Iris pigment epithelial cell (primary cell): ENCODE data around the gene KCNJ9.

Source experiments
- DNase-seq: peaks from one replicate; pipeline ENCODE4 v3.0.0-alpha.2; 2011; ENCODE audit warnings: low read depth

Gene KCNJ9

GRCh38 chr1:160087118-160087662, 5.9 kb downstream of the KCNJ9 start:
- no peak for DNase-seq

GRCh38 chr1:160089883-160090282, 8.5 kb downstream of the KCNJ9 start:
- no peak for DNase-seq

DNA sequence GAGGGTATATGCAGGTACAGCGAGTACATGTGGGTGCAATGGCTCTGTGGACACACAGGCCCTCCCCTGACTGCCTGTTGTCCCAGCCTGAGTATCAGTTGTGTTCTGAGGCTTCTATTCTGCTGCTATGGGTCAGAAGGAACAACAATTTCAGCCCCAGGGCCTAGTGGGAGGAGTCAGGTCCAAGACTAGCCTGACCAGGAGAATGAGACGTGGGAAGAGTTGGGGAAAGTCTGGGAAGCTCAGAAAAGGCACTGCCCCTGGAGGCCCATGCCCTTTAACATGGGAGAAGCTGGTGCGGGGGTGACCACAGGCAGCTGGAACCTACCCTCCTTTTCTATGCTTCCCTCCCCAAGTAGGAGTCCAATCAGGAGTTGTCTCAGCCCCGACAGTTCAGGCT, 9.4 kb downstream of the KCNJ9 start:
- no peak for DNase-seq

DNA sequence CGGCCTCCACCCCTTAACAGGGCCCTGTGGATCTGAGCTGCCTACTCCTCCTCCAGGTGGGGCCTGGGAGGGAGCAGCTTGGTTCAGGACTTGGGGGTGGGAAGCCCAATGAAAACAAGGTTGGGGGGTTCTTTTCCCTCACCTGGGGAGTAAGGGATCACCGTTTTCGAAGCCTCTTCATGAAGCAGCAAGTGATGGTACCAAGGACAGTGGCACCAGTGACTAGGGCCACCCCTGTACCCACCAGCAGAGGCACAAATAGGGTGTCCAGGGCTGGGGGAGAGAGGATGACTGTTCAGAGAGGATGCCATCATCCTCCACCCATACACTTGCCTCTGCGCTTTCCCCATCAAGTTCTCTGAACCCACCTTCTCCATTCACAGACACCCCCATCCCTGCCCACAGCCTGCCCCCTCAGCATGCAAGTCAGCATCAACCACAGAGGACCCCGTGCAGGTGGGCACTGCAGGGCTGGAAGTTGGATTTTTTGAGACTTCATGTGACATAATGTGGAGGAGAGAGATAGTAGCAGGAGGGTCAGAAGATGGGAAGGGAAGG, 10.4 kb downstream of the KCNJ9 start:
- DNase-seq: no peak

GRCh38 chr1:160092366-160093068, 11.2 kb downstream of the KCNJ9 start:
- no peak for DNase-seq

GRCh38 chr1:160093069-160093395, 11.7 kb downstream of the KCNJ9 start:
- DNase-seq: no peak

GRCh38 chr1:160093624-160094290, 12.4 kb downstream of the KCNJ9 start:
- DNase-seq: no peak

GRCh38 chr1:160094291-160094625, 12.9 kb downstream of the KCNJ9 start:
- DNase-seq: no peak

GRCh38 chr1:160094806-160095205, 13.5 kb downstream of the KCNJ9 start:
- DNase-seq: no peak

DNA sequence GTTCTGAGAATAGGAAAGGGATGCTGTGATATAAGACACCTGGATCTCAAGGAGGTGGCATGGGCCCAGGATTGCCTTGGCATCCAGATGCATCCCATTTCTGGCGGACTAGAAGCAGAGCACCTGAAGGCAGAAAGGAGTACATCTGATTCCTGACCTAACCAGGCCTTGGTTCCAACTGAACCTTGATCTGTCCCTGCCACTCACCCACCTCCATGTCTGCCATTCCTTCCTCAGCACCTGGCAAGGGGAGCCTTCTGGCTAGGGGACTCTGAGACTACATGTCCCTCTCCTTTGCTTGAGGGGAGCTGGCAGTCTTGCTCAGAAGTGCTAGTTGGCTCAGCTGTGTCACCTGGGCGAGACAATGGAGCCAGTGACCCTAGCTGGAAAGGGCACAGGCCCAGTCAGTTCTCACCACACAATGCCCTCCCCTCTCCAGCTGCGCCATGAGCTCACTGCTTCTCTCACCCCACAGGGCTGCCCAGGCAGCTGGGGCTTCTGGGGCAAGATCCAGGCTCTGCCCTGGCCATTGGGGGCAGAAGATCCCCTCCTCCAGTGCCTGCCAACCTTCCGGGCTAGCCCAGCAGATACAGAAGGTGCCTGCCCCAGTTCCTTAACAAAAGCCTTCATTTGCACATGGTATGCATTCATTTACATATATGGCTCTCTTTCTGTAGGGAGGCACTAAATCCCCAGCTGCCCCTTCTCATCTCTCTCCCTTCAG, 14.2 kb downstream of the KCNJ9 start:
- no peak for DNase-seq

- peak; percentile 54 for DNase-seq
Observed at GRCh38 chr1:160096274-160097116, 15.2 kb downstream of the KCNJ9 start.

DNA sequence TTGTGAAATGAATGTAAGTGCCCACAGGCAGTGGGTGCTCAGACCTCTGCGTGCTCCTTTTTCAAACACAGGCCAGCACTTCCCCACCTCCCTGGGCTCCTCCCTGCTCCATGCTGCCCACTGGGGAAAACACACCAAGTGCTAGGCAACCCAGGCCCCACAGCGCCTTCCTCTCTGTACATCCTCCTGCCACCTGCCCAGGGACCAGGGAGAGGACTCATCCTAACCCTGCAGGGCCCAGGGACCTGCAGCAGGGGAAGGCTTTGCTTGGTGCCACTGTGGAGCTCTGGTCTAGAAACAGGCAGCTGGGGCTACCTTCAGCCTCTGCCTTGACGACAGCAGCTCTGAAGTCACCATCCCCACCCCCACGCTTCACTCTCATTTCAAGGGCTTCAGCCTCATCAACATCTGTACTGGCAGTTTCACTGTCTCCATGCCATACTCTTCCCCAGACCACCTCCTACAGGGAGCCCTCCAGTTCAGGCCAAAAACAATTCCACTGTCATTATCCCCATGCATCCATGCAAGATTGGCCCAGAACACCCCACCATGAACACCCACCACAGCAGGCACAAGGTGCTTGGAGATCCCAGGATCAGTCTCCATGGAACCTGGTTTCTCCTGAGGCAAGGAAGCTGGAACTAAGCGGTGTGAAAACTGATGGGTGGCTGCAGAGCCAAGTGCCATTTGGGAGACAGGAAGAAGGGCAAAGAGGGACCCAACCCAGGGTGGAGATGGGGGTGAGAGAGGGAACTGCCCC, 16.0 kb downstream of the KCNJ9 start:
- DNase-seq: no peak

DNA sequence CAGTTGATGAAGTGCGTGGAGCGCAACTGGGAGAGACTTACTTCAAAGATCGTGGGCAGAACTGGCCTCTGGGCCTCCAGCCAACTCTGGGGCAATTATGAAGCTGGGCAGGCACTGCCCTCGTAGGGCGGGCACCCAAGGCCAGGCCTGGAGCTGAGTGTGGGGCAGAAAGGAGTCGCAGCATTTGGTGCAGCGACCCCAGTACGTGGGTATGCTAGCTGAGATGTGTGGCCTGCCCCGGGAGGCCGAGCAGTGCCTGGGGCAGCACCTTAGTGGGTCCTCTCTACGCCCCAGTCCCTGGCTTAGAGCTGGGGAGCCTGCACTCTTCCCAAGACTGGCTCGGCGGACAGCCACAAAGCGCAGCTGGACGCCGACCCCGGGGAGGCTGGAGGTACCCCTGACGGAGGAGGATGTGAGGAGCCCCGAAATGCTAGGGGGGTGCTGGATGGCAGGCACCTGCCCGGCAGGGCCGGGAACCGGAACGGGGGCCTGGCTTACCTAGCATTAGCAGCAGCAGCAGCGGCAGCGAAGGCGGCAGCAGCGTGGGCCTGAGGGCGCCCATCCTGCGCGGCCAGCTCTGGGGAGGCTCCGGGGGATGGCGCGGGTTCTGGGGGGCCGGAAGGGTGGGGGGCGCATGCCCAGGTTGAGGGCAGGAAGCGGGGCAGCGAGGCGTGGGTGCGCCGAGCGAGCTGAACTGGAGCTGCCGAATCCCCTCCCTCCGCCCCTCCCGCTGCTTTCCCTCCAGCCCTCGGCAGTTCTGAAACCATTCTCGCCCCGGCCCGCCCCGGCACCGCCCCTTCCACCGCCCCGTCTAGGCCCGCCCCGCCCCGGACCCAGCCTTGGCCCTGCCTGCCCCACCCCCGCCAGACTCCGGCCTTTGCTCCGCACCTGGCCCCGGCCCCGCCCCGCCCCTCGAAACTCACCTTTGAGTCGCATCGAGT, 16.8 kb downstream of the KCNJ9 start, which contains the start of gene IGSF8:
IGSF8 (minus strand) TSS at position 709 of the 941 bp plus-strand sequence; CDS start at position 562, 147 bp downstream.
- DNase-seq: peak; percentile 72

DNA sequence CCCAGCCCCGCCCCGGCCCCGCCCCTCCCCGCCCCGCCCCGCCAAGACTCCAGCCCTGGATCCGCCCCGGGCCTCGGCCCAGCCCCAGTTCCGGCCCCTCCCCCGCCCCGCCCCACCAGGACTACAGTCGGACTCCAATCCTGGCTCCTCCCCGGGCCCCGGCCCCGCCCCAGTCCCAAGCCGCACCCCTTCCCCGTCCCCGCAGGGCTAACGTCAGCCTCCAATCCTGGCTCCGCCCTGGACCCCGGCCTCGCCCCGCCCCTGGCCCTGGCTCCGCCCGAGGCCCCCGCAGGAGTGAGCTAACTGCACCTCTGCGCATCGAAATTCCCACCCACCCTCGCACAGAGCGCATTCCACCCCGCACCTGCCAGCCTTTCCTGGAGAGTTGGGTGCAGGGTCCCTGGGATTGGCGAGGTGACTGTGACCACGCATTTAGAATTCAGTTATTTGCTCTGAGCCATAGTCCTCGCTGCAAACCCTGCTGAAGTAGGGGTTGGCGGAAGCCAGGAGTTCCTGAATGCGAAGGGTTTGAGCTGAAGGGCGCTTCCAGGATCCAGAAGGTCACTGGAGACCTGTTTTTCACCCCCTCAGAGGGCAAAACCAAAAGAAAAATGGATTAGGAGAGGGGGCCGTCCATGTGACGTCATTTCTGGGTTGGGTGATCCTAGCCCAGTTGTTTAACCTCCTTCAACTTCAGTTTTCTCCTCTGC, 17.7 kb downstream of the KCNJ9 start:
- peak; percentile 91 for DNase-seq

GRCh38 chr1:160099716-160100375, 18.5 kb downstream of the KCNJ9 start:
- no peak for DNase-seq

GRCh38 chr1:160101037-160101716, 19.8 kb downstream of the KCNJ9 start:
- DNase-seq: peak; percentile 39

DNA sequence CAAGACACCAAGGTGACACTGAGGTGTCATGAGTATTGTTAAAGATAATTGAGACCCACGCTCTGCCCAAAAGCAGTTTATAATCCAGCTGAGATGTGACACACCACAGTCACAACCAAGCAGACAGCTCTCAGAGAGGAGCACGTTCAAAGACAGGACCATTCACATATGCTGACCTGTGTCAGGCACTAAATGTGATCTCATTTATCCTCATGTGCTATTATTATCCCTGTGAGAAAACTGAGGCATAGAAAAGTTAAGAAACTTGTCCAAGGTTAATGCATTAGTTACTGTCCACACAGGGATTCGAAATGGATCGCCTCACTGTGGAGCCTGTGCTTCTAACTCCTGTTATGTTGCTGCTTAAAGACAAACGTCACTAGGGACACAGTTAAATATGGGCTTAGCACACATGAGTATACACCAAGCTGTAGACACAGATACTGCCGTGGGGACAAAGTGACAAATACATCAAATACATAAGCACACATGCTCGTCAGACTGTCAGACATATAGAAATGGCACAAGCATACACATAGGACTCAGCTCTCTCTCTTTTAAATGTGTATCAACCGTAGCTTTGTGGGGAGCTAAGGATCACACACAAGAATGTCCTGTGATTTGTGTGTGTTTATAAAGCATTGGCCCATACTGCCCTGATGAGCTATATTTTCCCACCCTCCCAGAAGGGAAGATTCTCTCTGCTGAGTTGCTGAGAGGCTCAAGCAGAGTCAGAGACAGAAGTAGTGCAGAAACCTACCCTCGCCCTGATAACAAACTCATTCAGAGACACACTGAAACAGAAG, 20.6 kb downstream of the KCNJ9 start:
- DNase-seq: peak; percentile 21
